NCI-H2081 (cell line): Measurements from ENCODE around the gene SLBP.
"Not testable (repeated sequence)": the region's sequence is repeated elsewhere in the genome, so short reads cannot be mapped to it uniquely, and the experiment has no call there.

Experiments
- DNase-seq, 2 experiments: peaks; one replicate each; lab custom pipeline; 2025; lab: John Stamatoyannopoulos, UW

Gene SLBP

GRCh38 chr4:1675802-1676137 is 36.3 kb downstream of the SLBP start:
- no peak for DNase-seq

GRCh38 chr4:1675136-1675801 is 36.9 kb downstream of the SLBP start:
- DNase-seq: no peak

- no peak for DNase-seq
Measured at GRCh38 chr4:1674682-1675081, 37.4 kb downstream of the SLBP start.

GRCh38 chr4:1673671-1674070 is 38.4 kb downstream of the SLBP start:
- DNase-seq: no peak

- DNase-seq: not testable (repeated sequence)
Measured at GRCh38 chr4:1671011-1671410, 41.1 kb downstream of the SLBP start.

GRCh38 chr4:1670279-1670678 is 41.8 kb downstream of the SLBP start:
- DNase-seq: no peak

GRCh38 chr4:1669850-1670249 is 42.3 kb downstream of the SLBP start:
- DNase-seq: no peak

GRCh38 chr4:1669270-1669669 is 42.8 kb downstream of the SLBP start:
- DNase-seq: no peak

GRCh38 chr4:1668488-1668840 is 43.7 kb downstream of the SLBP start:
- no peak for DNase-seq

- DNase-seq: no peak
Measured at GRCh38 chr4:1667273-1667672, 44.8 kb downstream of the SLBP start.

- no peak for DNase-seq
Measured at GRCh38 chr4:1666391-1666790, 45.7 kb downstream of the SLBP start.

GRCh38 chr4:1664141-1664540 is 48.0 kb downstream of the SLBP start:
- no peak for DNase-seq

- no peak for DNase-seq
Measured at GRCh38 chr4:1663549-1663948, 48.6 kb downstream of the SLBP start.

GRCh38 chr4:1661695-1662094 is 50.4 kb downstream of the SLBP start:
- no peak for DNase-seq

- no peak for DNase-seq
Measured at GRCh38 chr4:1660948-1661677, 51.0 kb downstream of the SLBP start.

- DNase-seq: no peak
Measured at GRCh38 chr4:1659104-1660043, 52.7 kb downstream of the SLBP start.

- no peak for DNase-seq
Measured at GRCh38 chr4:1658581-1658980, 53.5 kb downstream of the SLBP start.

GRCh38 chr4:1658146-1658545 is 54.0 kb downstream of the SLBP start:
- DNase-seq: no peak

- no peak for DNase-seq
Measured at GRCh38 chr4:1656986-1657385, 55.1 kb downstream of the SLBP start.

GRCh38 chr4:1656132-1656531 is 56.0 kb downstream of the SLBP start:
- DNase-seq: no peak

GRCh38 chr4:1655676-1656075 is 56.4 kb downstream of the SLBP start:
- DNase-seq: no peak

GRCh38 chr4:1655081-1655480 is 57.0 kb downstream of the SLBP start:
- no peak for DNase-seq
